Ascending aorta (tissue), 2 donors: Measurements from ENCODE around the gene KCNG4. TPM values are rescaled to one million over a fixed set of nuclear protein-coding genes. Genes with fewer than 3 reads are reported as not detected.

Experiments used
- DNase-seq, 2 donors: peaks; one replicate each; pipeline ENCODE4 v3.0.0-alpha.2; 2019; ENCODE audit warnings: low spot score in 2 of 2
- H3K27ac ChIP-seq, 2 donors: fragments of 200-600 bp; sonication (generic); one replicate each; pipeline ENCODE4 v1.5.1; 2016 to 2017; ENCODE audit warnings: mild to moderate bottlenecking in 1 of 2
- H3K27me3 ChIP-seq: fragments of 200-600 bp; sonication (generic); one replicate; pipeline ENCODE4 v1.5.1; 2017
- H3K36me3 ChIP-seq, 2 donors: fragments of 200-600 bp; sonication (generic); one replicate each; pipeline ENCODE4 v1.5.1; 2016
- H3K4me1 ChIP-seq, 2 donors: fragments of 200-600 bp; sonication (generic); one replicate each; pipeline ENCODE4 v1.5.1; 2016 to 2017; ENCODE audit warnings: mild to moderate bottlenecking in 1 of 2
- H3K4me3 ChIP-seq, 2 donors: fragments of 200-600 bp; sonication (generic); one replicate each; pipeline ENCODE4 v1.5.1; 2016 to 2017; ENCODE audit warnings: mild to moderate bottlenecking in 1 of 2
- H3K9me3 ChIP-seq, 2 donors: fragments of 200-600 bp; sonication (generic); one replicate each; pipeline ENCODE4 v1.5.1; 2016
- CTCF ChIP-seq, 3 experiments: fragments of 200-600 bp in 2 of 3; fragments of 450-650 bp in 1 of 3; sonication (generic) in 2 of 3; IDR thresholded peaks; one replicate each; pipeline ENCODE4 v1.5.1; 2016 to 2019; ENCODE audit warnings: antibody characterized with exemption in 3 of 3, mild to moderate bottlenecking in 1 of 3, moderate library complexity in 1 of 3
- intact Hi-C: fragments of 100-400 bp; cut with DNase I; formaldehyde crosslinking; loops from one replicate; pipeline ENCODE4 v1.15.1; 2023
- total RNA-seq: library from RNA; depleted of rRNA; stranded (reverse); fragments of >200 nt; gene quantifications from one replicate; pipeline ENCODE4 v1.1.0, GENCODE V29; 2016

The KCNG4 gene
- total RNA-seq, 1 donor from 2014 or later = not detected

GRCh38 chr16:84184775-84185174, 55.0 kb downstream of the KCNG4 start:
- Histone ChIP-seq H3K27me3 (no peaks in the 10 kb centered on the region), H3K4me1 (peaks cover 5 to 10% of the 10 kb centered on the region in 2 donors), H3K9me3 (no peaks in the 10 kb centered on the region), H3K4me3 (no peak overlapping the region), H3K27ac (peak overlapping the region in 1 of 2 donors; percentile 28), H3K36me3 (peaks cover 47 to 50% of the 10 kb centered on the region in 2 donors)
- intact Hi-C loops = loop anchor here (10.0 kb wide), 1 partner anchor 260 kb away; no protein-coding TSS in a partner anchor
- DNase-seq = no peak
- no peak for TF ChIP-seq CTCF (IDR thresholded peaks at IDR 0.05)

DNA sequence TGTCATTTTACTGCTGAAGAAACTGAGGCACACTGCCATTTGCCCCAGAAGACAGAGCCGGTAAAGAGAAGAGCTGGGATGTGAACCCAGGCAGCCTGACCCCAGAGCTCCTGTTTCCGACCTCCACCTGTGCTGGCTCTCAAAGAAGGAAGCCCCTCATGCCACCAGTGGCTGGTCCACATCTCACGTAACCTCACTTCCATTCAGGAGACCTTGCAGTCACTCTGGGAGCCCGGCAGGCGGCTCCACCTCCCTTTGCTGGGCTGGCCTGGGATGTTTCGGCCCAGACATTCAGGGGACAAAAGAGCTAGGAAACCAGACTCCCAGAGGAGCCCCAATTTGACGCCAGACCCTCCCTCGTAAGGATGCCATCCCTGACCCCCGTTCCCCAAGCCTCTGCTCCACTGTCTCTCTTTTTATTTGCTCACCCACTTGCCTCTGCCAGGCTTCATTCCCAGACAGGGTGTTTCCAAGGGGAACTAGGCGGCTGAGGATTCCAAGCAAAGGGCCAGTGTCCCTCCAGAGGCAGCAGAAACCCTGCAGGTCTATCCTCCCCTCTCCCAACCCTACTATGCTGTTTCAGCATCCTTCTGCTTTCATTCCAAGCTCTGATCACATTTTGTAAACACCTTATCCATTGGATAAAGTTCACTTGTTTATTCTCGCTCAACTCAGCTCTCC, 55.8 kb downstream of the KCNG4 start:
- Histone ChIP-seq H3K27ac (peak overlapping the region in 1 of 2 donors; percentile 28), H3K4me1 (peaks cover 5 to 10% of the 10 kb centered on the region in 2 donors), H3K4me3 (no peak overlapping the region), H3K9me3 (no peaks in the 10 kb centered on the region), H3K27me3 (no peaks in the 10 kb centered on the region), H3K36me3 (peaks cover 54 to 57% of the 10 kb centered on the region in 2 donors)
- no peak for DNase-seq
- no peak for TF ChIP-seq CTCF (IDR thresholded peaks at IDR 0.05)
- intact Hi-C loops = loop anchor here (10.0 kb wide), 1 partner anchor 259 kb away; no protein-coding TSS in a partner anchor

GRCh38 chr16:84183572-84183875, 56.3 kb downstream of the KCNG4 start:
- H3K36me3 ChIP-seq = peaks cover 58 to 62% of the 10 kb centered on the region in 2 donors
- intact Hi-C loops = loop anchor here (10.0 kb wide), 1 partner anchor 259 kb away; no protein-coding TSS in a partner anchor
- H3K27me3 ChIP-seq = no peaks in the 10 kb centered on the region
- no peak overlapping the region for H3K27ac ChIP-seq
- H3K9me3 ChIP-seq = no peaks in the 10 kb centered on the region
- peaks cover 5 to 10% of the 10 kb centered on the region in 2 donors for H3K4me1 ChIP-seq
- no peak for TF ChIP-seq CTCF (IDR thresholded peaks at IDR 0.05)
- H3K4me3 ChIP-seq = no peak overlapping the region
- no peak for DNase-seq

GRCh38 chr16:84182680-84183571, 56.9 kb downstream of the KCNG4 start:
- Histone ChIP-seq H3K4me1 (peaks cover 5 to 12% of the 10 kb centered on the region in 2 donors), H3K36me3 (peaks cover 60 to 65% of the 10 kb centered on the region in 2 donors), H3K4me3 (no peak overlapping the region), H3K27me3 (no peaks in the 10 kb centered on the region), H3K9me3 (no peaks in the 10 kb centered on the region), H3K27ac (no peak overlapping the region)
- no peak for TF ChIP-seq CTCF (IDR thresholded peaks at IDR 0.05)
- intact Hi-C loops = loop anchor here (10.0 kb wide), 1 partner anchor 258 kb away; no protein-coding TSS in a partner anchor
- no peak for DNase-seq

GRCh38 chr16:84182104-84182503, 57.7 kb downstream of the KCNG4 start:
- intact Hi-C loops = loop anchor here (10.0 kb wide), 1 partner anchor 257 kb away; no protein-coding TSS in a partner anchor
- no peaks in the 10 kb centered on the region for H3K27me3 ChIP-seq
- H3K4me3 ChIP-seq = no peak overlapping the region
- H3K36me3 ChIP-seq = peaks cover 60 to 65% of the 10 kb centered on the region in 2 donors
- DNase-seq = no peak
- H3K4me1 ChIP-seq = peaks cover 6 to 19% of the 10 kb centered on the region in 2 donors
- H3K27ac ChIP-seq = no peak overlapping the region
- no peaks in the 10 kb centered on the region for H3K9me3 ChIP-seq
- TF ChIP-seq CTCF (IDR thresholded peaks at IDR 0.05) = no peak
